DMS114 treated with DMSO at 0.1 percent for 48 hours (cell line): Measurements from ENCODE around the gene TTI1.

Source experiments
- DNase-seq: peaks from one replicate; lab custom pipeline; 2025; ENCODE audit not compliant: unreplicated experiment; lab: John Stamatoyannopoulos, UW

TTI1 gene

DNA sequence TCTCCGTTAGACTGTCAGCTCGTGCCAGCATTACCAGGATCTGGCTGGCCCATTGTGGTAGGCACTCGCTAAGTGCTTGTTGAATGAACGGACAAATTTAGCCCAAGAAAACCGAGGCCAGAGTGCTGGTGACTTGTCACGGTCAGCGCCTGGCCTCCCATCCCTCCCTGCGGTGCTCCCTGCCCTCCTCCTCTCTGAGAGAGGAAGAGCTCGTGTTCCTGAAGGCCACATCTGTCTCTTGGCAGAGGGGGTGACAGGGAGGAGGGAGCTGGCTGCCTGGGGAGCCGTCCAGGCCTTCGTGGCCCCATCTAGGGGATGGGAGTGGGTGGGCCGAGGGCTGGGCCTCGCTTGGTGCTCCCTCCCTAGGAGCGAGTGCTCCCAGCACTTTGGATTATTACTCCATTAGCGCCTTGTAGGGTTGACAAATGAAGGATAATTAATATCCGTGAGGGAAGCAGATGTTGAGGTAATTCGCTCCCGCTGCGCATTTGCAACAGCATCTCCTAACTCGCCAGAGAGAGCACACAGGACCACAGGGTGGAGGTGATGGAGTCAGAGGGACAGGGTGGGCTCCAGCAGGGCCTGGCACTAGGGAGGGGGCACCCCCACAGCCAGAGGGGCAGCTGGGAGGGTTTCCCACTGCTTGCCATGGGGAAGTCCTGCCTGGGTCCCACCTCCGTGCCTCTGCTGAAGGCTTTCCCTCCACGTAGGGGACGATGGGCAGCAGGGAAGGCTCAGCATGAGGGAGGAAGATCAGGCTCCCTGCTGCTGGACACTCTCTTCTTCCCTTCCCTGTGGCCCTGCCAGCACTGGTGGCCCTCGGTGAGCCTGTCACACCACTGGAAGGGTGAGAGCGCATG lies 93.3 kb downstream of the TTI1 start:
- no peak for DNase-seq

GRCh38 chr20:37938954-37939353 lies 94.3 kb downstream of the TTI1 start:
- no peak for DNase-seq

- DNase-seq: no peak
These were observed 95.0 kb downstream of the TTI1 start for GRCh38 chr20:37938181-37938750.

GRCh38 chr20:37937686-37938085 lies 95.6 kb downstream of the TTI1 start:
- no peak for DNase-seq

DNA sequence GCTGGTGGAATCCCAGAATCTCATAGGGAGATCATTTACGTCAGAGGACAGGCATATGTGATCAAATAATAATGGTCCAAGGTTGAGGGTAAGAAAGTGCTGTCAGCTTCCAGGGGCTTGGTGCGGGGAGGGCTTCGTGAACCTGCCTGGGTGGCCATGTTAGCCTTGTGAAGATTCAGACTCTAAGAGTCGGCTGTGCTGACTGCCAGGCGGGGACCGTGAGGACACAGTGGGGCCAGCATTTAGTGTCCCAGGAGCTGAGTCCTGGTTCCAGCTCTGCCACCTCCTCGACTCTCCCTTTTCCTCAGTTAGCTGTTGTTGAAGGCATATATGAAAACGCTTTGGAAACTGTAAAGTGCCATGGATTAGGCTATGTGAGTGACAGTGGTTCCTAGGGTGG lies 96.8 kb downstream of the TTI1 start:
- no peak for DNase-seq

DNA sequence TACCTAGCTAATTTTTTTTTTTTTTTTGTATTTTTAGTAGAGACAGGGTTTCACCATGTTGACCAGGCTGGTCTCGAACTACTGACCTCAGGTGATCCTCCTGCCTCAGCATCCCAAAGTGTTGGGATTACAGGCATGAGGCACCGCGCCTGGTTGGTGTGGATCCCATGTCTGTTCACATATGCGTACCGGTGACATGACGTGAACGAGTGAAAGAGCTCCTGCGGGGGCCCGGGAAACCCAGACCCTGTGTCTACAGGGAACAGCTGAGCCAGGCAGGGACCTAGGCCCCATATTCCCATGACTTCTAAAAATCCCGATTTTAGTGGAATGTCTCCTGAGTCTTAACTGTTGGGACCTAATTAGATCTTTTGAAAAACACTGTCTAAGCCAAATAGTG lies 97.2 kb downstream of the TTI1 start:
- no peak for DNase-seq

GRCh38 chr20:37935435-37935834 lies 97.8 kb downstream of the TTI1 start:
- DNase-seq: no peak

DNA sequence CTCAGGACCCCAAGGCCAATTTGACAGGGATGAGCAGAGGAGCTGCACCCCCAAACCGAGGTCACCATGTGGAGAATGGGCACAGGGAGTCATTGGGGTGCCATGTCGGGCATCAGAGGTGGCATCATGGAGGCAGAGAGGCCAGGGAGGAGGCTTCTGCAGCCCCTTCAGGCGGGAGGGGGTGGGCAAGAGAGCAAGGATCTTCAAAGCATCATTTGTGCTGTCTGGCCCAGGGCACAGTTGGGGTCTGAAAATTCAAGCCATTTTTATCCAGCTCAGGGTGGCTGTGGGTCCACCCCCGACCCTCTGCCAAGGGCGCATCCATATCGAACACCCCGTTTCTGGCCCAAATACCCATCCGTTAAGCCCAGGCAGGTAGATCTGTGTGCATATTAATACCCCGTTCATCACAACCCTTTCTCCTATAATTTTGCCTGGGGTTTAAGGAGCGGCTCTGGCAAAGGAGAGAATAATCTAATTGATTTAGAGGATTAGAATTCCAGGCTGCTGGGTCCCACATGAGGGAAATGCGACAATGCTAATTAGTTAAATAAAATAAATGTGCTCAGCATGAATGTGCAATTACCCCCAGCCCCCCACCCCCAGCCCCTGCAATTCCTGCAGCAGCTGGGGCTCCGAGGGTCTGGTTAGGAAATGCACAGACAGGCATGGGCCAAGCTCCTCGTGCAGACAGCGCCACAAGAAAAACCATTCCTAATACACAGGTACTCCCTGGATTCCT lies 98.5 kb downstream of the TTI1 start:
- DNase-seq: no peak

- DNase-seq: no peak
These were observed 99.2 kb downstream of the TTI1 start for GRCh38 chr20:37933786-37934633.
